Aorta (tissue), 5 donors: ENCODE measurements around the gene TPD52L1. TPM values are rescaled to one million over a fixed set of nuclear protein-coding genes. Genes with fewer than 3 reads are reported as not detected.

Experiments used
- ATAC-seq: fragments of 200-7000 bp; cut with Tn5 transposase; one replicate; pipeline ENCODE4 v1.9.1; 2022; ENCODE audit warnings: moderate library complexity; ENCODE audit not compliant: low FRiP score
- DNase-seq, 2 donors: peaks; one replicate each; pipeline ENCODE4 v3.0.0-alpha.2; 2020
- H3K27ac ChIP-seq, 2 donors: one replicate each; pipeline ENCODE4 v1.5.1; 2013; ENCODE audit warnings: low read length in 2 of 2, mild to moderate bottlenecking in 2 of 2, moderate library complexity in 2 of 2, control low read depth in 1 of 2, inconsistent platforms in 1 of 2, low read depth in 1 of 2
- H3K27me3 ChIP-seq, 2 donors: one replicate each; pipeline ENCODE4 v1.6.1; 2013; ENCODE audit warnings: control low read depth in 1 of 2, low read length in 1 of 2, mild to moderate bottlenecking in 1 of 2, moderate library complexity in 1 of 2; ENCODE audit not compliant: insufficient read depth in 2 of 2, control insufficient read depth in 1 of 2
- H3K36me3 ChIP-seq, 2 donors: one replicate each; pipeline ENCODE4 v1.6.1; 2013; ENCODE audit warnings: control low read depth in 1 of 2, low read length in 1 of 2, mild to moderate bottlenecking in 1 of 2; ENCODE audit not compliant: insufficient read depth in 2 of 2, control insufficient read depth in 1 of 2
- H3K4me1 ChIP-seq, 2 donors: one replicate each; pipeline ENCODE4 v1.6.1; 2013; ENCODE audit warnings: low read length in 2 of 2, control low read depth in 1 of 2, mild to moderate bottlenecking in 1 of 2, moderate library complexity in 1 of 2; ENCODE audit not compliant: insufficient read depth in 2 of 2, control insufficient read depth in 1 of 2
- H3K4me3 ChIP-seq, 2 donors: one replicate each; pipeline ENCODE4 v1.5.1; 2013; ENCODE audit warnings: low read length in 2 of 2, control low read depth in 1 of 2, mild to moderate bottlenecking in 1 of 2
- H3K9me3 ChIP-seq: one replicate; pipeline ENCODE4 v1.6.1; 2013; ENCODE audit warnings: mild to moderate bottlenecking, low read length; ENCODE audit not compliant: control insufficient read depth
- WGBS, 2 donors: extraction: QIAGEN DNeasy Blood & Tissue Kit; methylation state at CpG; one replicate each; pipeline ENCODE4 v1.1.7; 2013; 5-methylcytosine and 5-hydroxymethylcytosine counted together
- intact Hi-C, 2 donors: fragments of 100-400 bp; cut with DNase I; formaldehyde crosslinking; loops; one replicate each; pipeline versions ENCODE4 v1.14.2 to v1.15.0; 2022
- polyA plus RNA-seq, 2 donors: library from polyadenylated mRNA; stranded (reverse); fragments of 200-250 nt; gene quantifications; one replicate each; pipeline ENCODE4 v1.2.3, GENCODE V29; 2013
- total RNA-seq, 2 donors: library from RNA; stranded (reverse); fragmentation: NEBNext Ultra II Directional; extraction: Animal tissue kit (Norgen Biotek cat#: 25700); gene quantifications; one replicate each; pipeline ENCODE4 v1.2.1, GENCODE V29; 2021
- donor health status: healthy with polysubstance abuse.
- donor health status: Bipolar disorder and iron deficiency.
- donor health status: DM: no; HTN: no; CAD: no.
- donor health status: DM: no; HTN: no; CAD: no.
- donor health status: DM: yes; HTN: yes; CAD: no.

The TPD52L1 gene
- total and polyA plus RNA-seq, 4 donors: 25.5 to 78.0 (median 46.5) TPM

- no peak overlapping the region for H3K4me3 ChIP-seq
- H3K9me3 ChIP-seq: no peaks in the 10 kb centered on the region
- no peaks in the 10 kb centered on the region for H3K4me1 ChIP-seq
- DNase-seq: no peak
- H3K36me3 ChIP-seq: no peaks in the 10 kb centered on the region
- no peak for ATAC-seq
- no peak overlapping the region for H3K27ac ChIP-seq
- H3K27me3 ChIP-seq: no peaks in the 10 kb centered on the region
- intact Hi-C loops: no loop called here
- 80% methylated on average over 5 of the region's 5 CpGs for WGBS, 2 donors
Measured at GRCh38 chr6:125236536-125237327, 83.2 kb downstream of the TPD52L1 start.

DNA sequence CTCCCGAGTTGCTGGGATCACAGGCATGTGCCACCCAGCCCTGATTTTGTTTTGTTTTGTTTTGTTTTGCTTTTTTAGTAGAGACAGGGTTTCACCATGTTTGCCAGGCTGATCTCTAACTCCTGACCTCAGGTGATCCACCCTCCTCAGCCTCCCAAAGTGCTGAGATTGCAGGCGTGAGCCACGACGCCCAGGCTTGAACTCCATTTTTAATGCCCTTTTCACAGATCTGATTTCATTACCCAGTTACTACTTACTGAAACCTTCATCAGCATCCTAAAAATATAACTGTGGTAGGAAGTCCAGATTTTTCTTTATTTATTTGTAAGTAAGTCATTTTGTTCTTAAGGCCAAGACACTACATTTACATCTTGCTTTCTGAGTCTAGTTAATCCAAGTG is 84.2 kb downstream of the TPD52L1 start:
- WGBS, 2 donors: 88 to 90% methylated on average over 4 of the region's 4 CpGs
- Histone ChIP-seq H3K36me3 (no peaks in the 10 kb centered on the region), H3K4me3 (no peak overlapping the region), H3K4me1 (no peaks in the 10 kb centered on the region), H3K27me3 (no peaks in the 10 kb centered on the region), H3K9me3 (no peaks in the 10 kb centered on the region), H3K27ac (no peak overlapping the region)
- ATAC-seq: no peak
- DNase-seq: no peak
- intact Hi-C loops: no loop called here

DNA sequence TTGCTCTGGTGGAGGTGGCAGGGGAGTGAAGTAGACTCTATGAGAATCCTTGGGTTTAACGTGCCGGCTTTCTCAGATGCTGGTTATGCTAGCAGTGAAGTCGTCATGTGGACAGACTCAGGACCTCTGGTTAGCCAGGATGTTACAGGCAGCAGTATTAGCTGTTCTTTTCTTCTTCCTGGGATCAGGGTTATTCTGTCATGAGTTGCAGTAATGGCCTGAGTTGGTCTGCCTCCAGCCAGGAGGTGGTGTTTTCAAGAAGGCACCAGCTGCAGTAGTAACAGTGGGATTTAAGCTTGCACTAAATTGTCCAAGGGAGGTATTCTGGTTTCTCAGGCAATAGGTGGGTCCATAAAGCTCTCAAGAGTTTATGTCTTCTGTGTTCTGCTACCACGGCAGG is 91.5 kb downstream of the TPD52L1 start:
- no peaks in the 10 kb centered on the region for H3K27me3 ChIP-seq
- no peak overlapping the region for H3K4me3 ChIP-seq
- no peaks in the 10 kb centered on the region for H3K4me1 ChIP-seq
- WGBS, 2 donors: 95 to 98% methylated on average over 4 of the region's 4 CpGs
- ATAC-seq (no peak), DNase-seq (no peak)
- H3K27ac ChIP-seq: no peak overlapping the region
- no peaks in the 10 kb centered on the region for H3K9me3 ChIP-seq
- intact Hi-C loops: no loop called here
- H3K36me3 ChIP-seq: no peaks in the 10 kb centered on the region

DNA sequence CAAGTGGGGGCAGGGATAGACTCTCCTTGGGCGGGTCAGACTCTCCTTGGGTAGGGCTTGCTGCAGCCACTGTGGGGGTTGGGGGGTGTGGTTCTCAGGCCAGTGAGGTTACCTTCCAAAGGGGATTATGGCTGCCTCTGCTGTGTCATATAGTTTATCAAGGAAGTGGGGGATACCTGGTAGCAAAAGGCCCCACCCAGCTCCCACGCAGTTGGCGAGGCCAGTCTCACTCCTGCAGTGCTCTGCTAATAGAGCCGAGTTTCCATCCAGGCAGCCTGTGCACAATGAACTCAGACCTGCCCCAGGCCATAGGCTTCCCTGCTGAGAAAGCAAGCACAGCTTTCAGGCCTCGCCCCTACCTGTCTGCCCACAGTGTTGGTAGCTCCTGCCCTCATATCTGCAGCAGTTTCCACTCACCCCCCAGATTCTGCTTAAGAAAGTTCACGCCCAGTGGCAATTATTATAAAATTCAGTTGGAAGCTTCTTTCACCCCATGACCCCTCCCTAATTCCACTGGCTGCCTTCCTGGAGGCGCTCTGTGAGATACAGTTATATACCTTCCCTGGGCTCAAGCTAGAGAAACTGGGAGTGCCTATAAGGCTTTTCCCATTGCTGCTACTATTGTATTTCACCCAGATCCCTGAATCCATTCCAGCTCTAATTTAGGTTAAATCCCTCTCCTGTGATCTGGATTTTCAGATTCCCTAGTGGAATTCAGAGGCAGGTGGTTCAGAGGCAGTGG is 92.1 kb downstream of the TPD52L1 start:
- 94 to 97% methylated on average over 7 of the region's 7 CpGs for WGBS, 2 donors
- ATAC-seq (no peak), DNase-seq (no peak)
- Histone ChIP-seq H3K36me3 (no peaks in the 10 kb centered on the region), H3K4me1 (no peaks in the 10 kb centered on the region), H3K9me3 (no peaks in the 10 kb centered on the region), H3K27ac (no peak overlapping the region), H3K4me3 (no peak overlapping the region), H3K27me3 (no peaks in the 10 kb centered on the region)
- intact Hi-C loops: no loop called here

DNA sequence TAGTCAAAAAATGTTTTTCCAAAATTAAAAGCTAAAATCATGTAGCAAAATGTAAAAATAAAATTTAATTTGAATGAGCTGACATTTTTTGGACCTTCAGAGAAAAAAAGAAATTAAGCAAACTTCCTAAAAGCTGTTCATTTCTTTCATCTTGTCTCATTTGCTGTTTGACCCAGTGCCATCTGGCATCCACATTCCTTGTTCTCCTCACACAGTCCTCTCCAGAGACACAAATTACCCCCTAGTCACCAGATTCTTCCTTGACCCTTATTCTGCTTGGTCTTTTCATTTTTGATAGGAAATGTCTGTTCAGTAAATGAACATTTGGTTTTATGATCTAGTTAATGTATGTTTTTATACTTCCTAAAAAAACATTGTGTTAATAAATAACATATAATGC is 93.0 kb downstream of the TPD52L1 start:
- intact Hi-C loops: no loop called here
- ATAC-seq (no peak), DNase-seq (no peak)
- H3K4me3 ChIP-seq: no peak overlapping the region
- no peaks in the 10 kb centered on the region for H3K36me3 ChIP-seq
- H3K27me3 ChIP-seq: no peaks in the 10 kb centered on the region
- H3K9me3 ChIP-seq: no peaks in the 10 kb centered on the region
- H3K27ac ChIP-seq: no peak overlapping the region
- no peaks in the 10 kb centered on the region for H3K4me1 ChIP-seq

DNA sequence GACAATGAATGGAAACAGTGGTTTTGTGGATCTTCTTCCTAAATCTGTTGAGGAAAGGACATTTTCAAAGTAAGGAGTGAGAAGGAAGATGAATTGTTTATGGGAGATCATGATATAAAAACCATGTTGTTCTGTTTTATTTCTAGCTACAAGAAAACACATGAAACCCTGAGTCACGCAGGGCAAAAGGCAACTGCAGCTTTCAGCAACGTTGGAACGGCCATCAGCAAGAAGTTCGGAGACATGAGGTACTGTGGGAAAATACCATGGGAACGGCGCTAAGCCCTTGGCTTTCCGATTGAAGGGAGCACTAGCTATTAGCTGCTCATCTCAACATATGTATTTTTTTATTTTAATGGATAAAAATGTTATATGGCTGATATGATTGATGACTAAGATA is 94.6 kb downstream of the TPD52L1 start:
- H3K9me3 ChIP-seq: no peaks in the 10 kb centered on the region
- no peaks in the 10 kb centered on the region for H3K36me3 ChIP-seq
- H3K4me1 ChIP-seq: no peaks in the 10 kb centered on the region
- H3K27me3 ChIP-seq: no peaks in the 10 kb centered on the region
- DNase-seq (no peak), ATAC-seq (no peak)
- intact Hi-C loops: no loop called here
- no peak overlapping the region for H3K27ac ChIP-seq
- H3K4me3 ChIP-seq: no peak overlapping the region
- 82 to 89% methylated on average over 7 of the region's 7 CpGs for whole genome bisulfite sequencing, 2 donors

- intact Hi-C loops: no loop called here
- H3K9me3 ChIP-seq: no peaks in the 10 kb centered on the region
- H3K27me3 ChIP-seq: no peaks in the 10 kb centered on the region
Measured at GRCh38 chr6:125250511-125250910, 96.9 kb downstream of the TPD52L1 start.

DNA sequence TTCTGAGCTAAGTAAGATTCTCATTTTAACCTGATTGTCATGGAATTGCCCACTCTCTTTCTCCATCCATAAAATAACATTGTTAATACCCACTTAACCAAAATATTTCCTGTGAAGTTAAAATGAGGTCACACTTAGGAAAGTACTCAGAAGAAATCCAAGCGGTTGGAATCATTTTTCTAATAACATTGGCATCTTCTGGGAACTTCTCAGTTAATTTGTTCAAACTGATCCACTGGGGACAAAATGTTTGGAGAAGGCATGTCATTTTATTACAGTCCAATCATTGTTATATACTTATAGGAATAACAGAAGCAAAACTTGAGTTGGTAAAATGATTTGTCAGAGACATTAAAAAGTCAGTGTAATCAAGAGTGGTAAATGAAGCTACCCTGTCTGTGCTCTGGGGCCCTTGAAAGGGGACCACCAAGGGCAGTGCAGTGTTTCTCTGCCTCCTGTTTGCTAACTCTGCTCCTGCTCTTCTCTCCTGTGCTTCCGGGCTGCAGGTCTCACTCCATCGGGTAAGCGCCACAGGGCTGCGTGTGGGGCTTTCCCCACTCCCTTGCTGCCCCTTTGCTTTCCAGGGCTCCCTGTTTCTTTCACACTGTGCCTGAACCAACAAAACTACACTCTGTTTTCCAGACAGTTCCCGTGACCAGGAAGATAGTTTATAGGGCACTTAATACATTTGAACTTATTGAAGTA is 98.1 kb downstream of the TPD52L1 start:
- Histone ChIP-seq H3K9me3 (no peaks in the 10 kb centered on the region), H3K27me3 (no peaks in the 10 kb centered on the region), H3K4me1 (peaks cover 0 to 4% of the 10 kb centered on the region in 2 donors), H3K4me3 (peak overlapping the region in 1 of 2 donors; percentile 5), H3K36me3 (no peaks in the 10 kb centered on the region), H3K27ac (peak overlapping the region in 1 of 2 donors; percentile 28)
- WGBS, 2 donors: 11 to 12% methylated on average over 6 of the region's 6 CpGs
- DNase-seq (peak in 1 of 2 donors; percentile 71), ATAC-seq (peak; percentile 26)
- intact Hi-C loops: no loop called here

More at GRCh38 chr6:125250511-125250910, 96.9 kb downstream of the TPD52L1 start:
- H3K4me3 ChIP-seq: no peak overlapping the region
- H3K4me1 ChIP-seq: peaks cover 0 to 4% of the 10 kb centered on the region in 2 donors
- 89 to 95% methylated on average over 1 of the region's 1 CpG for WGBS, 2 donors
- H3K27ac ChIP-seq: no peak overlapping the region
- H3K36me3 ChIP-seq: no peaks in the 10 kb centered on the region
- DNase-seq (no peak), ATAC-seq (no peak)
